HepG2 (cell line): Measurements from ENCODE around the gene SYMPK. TPM values are rescaled to one million over a fixed set of nuclear protein-coding genes. Genes with fewer than 3 reads are reported as not detected.

Source experiments
- BRF2 ChIP-seq: sonication (generic); formaldehyde crosslinking; IDR thresholded peaks from 2 replicates; pipeline ENCODE4 v1.8.1; 2022; ENCODE audit warnings: mild to moderate bottlenecking, missing genetic modification reagents
- ERF ChIP-seq: IDR thresholded peaks from 2 replicates; pipeline ENCODE4 v1.6.1; 2018; ENCODE audit warnings: missing biosample characterization, missing genetic modification reagents
- FOXK1 ChIP-seq: sonication (generic); formaldehyde crosslinking; IDR thresholded peaks from 2 replicates; pipeline ENCODE4 v1.4.0; 2020; ENCODE audit warnings: low read depth, missing genetic modification reagents, borderline replicate concordance
- FOXP1 ChIP-seq, 2 experiments: fragments of 450-650 bp in 1 of 2; IDR thresholded peaks; 2 replicates each; pipeline ENCODE4 v1.6.1; 2017 to 2018; ENCODE audit warnings: antibody characterized with exemption in 1 of 2
- KLF15 ChIP-seq: sonication (generic); formaldehyde crosslinking; IDR thresholded peaks from 2 replicates; pipeline ENCODE4 v1.8.1; 2023; ENCODE audit warnings: borderline replicate concordance, mild to moderate bottlenecking, inconsistent platforms, missing genetic modification reagents, mixed read lengths
- NFKB2 ChIP-seq: sonication (generic); formaldehyde crosslinking; IDR thresholded peaks from 2 replicates; pipeline ENCODE4 v1.4.0; 2020; ENCODE audit warnings: missing genetic modification reagents, borderline replicate concordance
- NPAS2 ChIP-seq: sonication (generic); formaldehyde crosslinking; IDR thresholded peaks from 2 replicates; pipeline ENCODE4 v1.8.0; 2022; ENCODE audit warnings: mild to moderate bottlenecking, missing genetic modification reagents, borderline replicate concordance
- PREB ChIP-seq: sonication (generic); formaldehyde crosslinking; IDR thresholded peaks from 2 replicates; pipeline ENCODE4 v1.4.0; 2020; ENCODE audit warnings: missing genetic modification reagents
- SNAI1 ChIP-seq: sonication (generic); formaldehyde crosslinking; IDR thresholded peaks from 2 replicates; pipeline ENCODE4 v1.5.0; 2020; ENCODE audit warnings: mild to moderate bottlenecking, missing genetic modification reagents, borderline replicate concordance
- TRAFD1 ChIP-seq: sonication (generic); formaldehyde crosslinking; IDR thresholded peaks from 2 replicates; pipeline ENCODE4 v1.5.1; 2020; ENCODE audit warnings: missing genetic modification reagents, mild to moderate bottlenecking, borderline replicate concordance
- ZFY ChIP-seq: sonication (generic); formaldehyde crosslinking; IDR thresholded peaks from 2 replicates; pipeline ENCODE4 v1.4.0; 2020; ENCODE audit warnings: missing genetic modification reagents
- ZMYM3 ChIP-seq: sonication (generic); formaldehyde crosslinking; IDR thresholded peaks from 2 replicates; pipeline ENCODE4 v1.5.1; 2020; ENCODE audit warnings: mild to moderate bottlenecking, missing genetic modification reagents
- ZNF207 ChIP-seq: fragments of 450-650 bp; IDR thresholded peaks from 2 replicates; pipeline ENCODE4 v1.6.1; 2016; ENCODE audit warnings: antibody characterized with exemption, borderline replicate concordance
- ZNF281 ChIP-seq: sonication (generic); formaldehyde crosslinking; IDR thresholded peaks from 2 replicates; pipeline ENCODE4 v1.4.0; 2020; ENCODE audit warnings: missing genetic modification reagents, borderline replicate concordance
- ZNF331 ChIP-seq: sonication (generic); formaldehyde crosslinking; IDR thresholded peaks from 2 replicates; pipeline ENCODE4 v1.4.0; 2020; ENCODE audit warnings: missing genetic modification reagents
- ZNF354B ChIP-seq: sonication (generic); formaldehyde crosslinking; IDR thresholded peaks from 2 replicates; pipeline ENCODE4 v1.8.0; 2022; ENCODE audit warnings: mild to moderate bottlenecking, missing genetic modification reagents
- ZNF510 ChIP-seq: sonication (generic); formaldehyde crosslinking; IDR thresholded peaks from 2 replicates; pipeline ENCODE4 v1.4.0; 2020; ENCODE audit warnings: low read depth, mild to moderate bottlenecking, missing genetic modification reagents
- ZNF564 ChIP-seq: sonication (generic); formaldehyde crosslinking; IDR thresholded peaks from 2 replicates; pipeline ENCODE4 v1.8.1; 2023; ENCODE audit warnings: mild to moderate bottlenecking, missing genetic modification reagents
- ZNF615 ChIP-seq: sonication (generic); formaldehyde crosslinking; IDR thresholded peaks from 2 replicates; pipeline ENCODE4 v1.5.0; 2020; ENCODE audit warnings: mild to moderate bottlenecking, missing genetic modification reagents, borderline replicate concordance
- ZNF7 ChIP-seq: IDR thresholded peaks from 2 replicates; pipeline ENCODE4 v1.6.1; 2016; ENCODE audit warnings: missing biosample characterization, missing genetic modification reagents
- ZNF772 ChIP-seq: sonication (generic); formaldehyde crosslinking; IDR thresholded peaks from 2 replicates; pipeline ENCODE4 v1.5.0; 2020; ENCODE audit warnings: mild to moderate bottlenecking, missing genetic modification reagents
- ZNF776 ChIP-seq: sonication (generic); formaldehyde crosslinking; IDR thresholded peaks from 2 replicates; pipeline ENCODE4 v1.4.0; 2020; ENCODE audit warnings: mild to moderate bottlenecking, missing genetic modification reagents
- ZNF782 ChIP-seq: sonication (generic); formaldehyde crosslinking; IDR thresholded peaks from 2 replicates; pipeline ENCODE4 v1.4.0; 2020; ENCODE audit warnings: missing genetic modification reagents, mild to moderate bottlenecking, borderline replicate concordance
- ZNF839 ChIP-seq: sonication (generic); formaldehyde crosslinking; IDR thresholded peaks from 2 replicates; pipeline ENCODE4 v1.4.0; 2020; ENCODE audit warnings: missing genetic modification reagents, mild to moderate bottlenecking, borderline replicate concordance
- polyA plus RNA-seq, 8 experiments: library from polyadenylated mRNA; depleted of rRNA in 3 of 8; stranded (reverse) in 7 of 8; unstranded in 1 of 8; fragments of >200 nt; fragmentation: Illumina TruSeq in 4 of 8; extraction: Trizol in 4 of 8; gene quantifications; 2 replicates each; pipeline versions ENCODE4 v1.2.1 to v1.2.3, GENCODE V29; 2011 to 2016; ENCODE audit warnings: low read depth in 4 of 8, missing spikeins in 1 of 8, mixed read lengths in 1 of 8; ENCODE audit not compliant: insufficient read depth in 1 of 8
- total RNA-seq, 5 experiments: library from RNA; depleted of rRNA; stranded (reverse); fragments of >200 nt; fragmentation: Illumina TruSeq; extraction: Trizol; gene quantifications; 2 replicates each; pipeline ENCODE4 v1.2.3, GENCODE V29; 2016; ENCODE audit warnings: low read depth in 1 of 5

SYMPK gene
- total and polyA plus RNA-seq, 2 of the 13 experiments (the other 11 are each of a cell fraction or from before 2014, with no cell fraction given), result 21.9 to 55.7 TPM

GRCh38 chr19:45901912-45902650 is 39.1 kb upstream of the SYMPK start, which contains the start of gene MYPOP (continued):
- TF ChIP-seq ZNF776 (CRISPR knock-in tag) (0 out of 2 replicates have a peak, but pooled peaks have one; percentile 21), BRF2 (CRISPR knock-in tag) (no peak), ZNF782 (CRISPR knock-in tag) (no peak), ZNF839 (CRISPR knock-in tag) (no peak), NPAS2 (CRISPR knock-in tag) (no peak), KLF15 (CRISPR knock-in tag) (no peak), SNAI1 (CRISPR knock-in tag) (no peak), ZNF354B (CRISPR knock-in tag) (no peak), ZNF510 (CRISPR knock-in tag) (no peak), NFKB2 (CRISPR knock-in tag) (no peak), ZNF207 (no peak), ZFY (CRISPR knock-in tag) (peak; percentile 68), ZNF615 (CRISPR knock-in tag) (0 out of 2 replicates have a peak, but pooled peaks have one; percentile 36), ZNF331 (CRISPR knock-in tag) (0 out of 2 replicates have a peak, but pooled peaks have one; percentile 7), ZNF564 (CRISPR knock-in tag) (peak; percentile 69; the same call in 1 of the 2 replicates), ERF (no peak), FOXK1 (no peak), ZNF281 (CRISPR knock-in tag) (0 out of 2 replicates have a peak, but pooled peaks have one; percentile 13), ZMYM3 (CRISPR knock-in tag) (peak; percentile 35; the same call in 1 of the 2 replicates), FOXP1 (IDR thresholded peaks at IDR 0.05) (no peak), FOXP1 (CRISPR knock-in tag; IDR thresholded peaks at IDR 0.05) (no peak), ZNF772 (no peak), PREB (CRISPR knock-in tag) (no peak), TRAFD1 (CRISPR knock-in tag) (no peak), ZNF7 (no peak)
